GM18499 (cell line): Measurements from ENCODE around the gene KRIT1.
"Not testable (repeated sequence)": the region's sequence is repeated elsewhere in the genome, so short reads cannot be mapped to it uniquely, and the experiment has no call there.

Experiments used
- ATAC-seq: cut with Tn5 transposase; IDR thresholded peaks from one replicate; pipeline ENCODE4 v1.9.1; 2021; ENCODE audit warnings: moderate number of reproducible peaks; ENCODE audit not compliant: insufficient read depth, unreplicated experiment

KRIT1 gene

DNA sequence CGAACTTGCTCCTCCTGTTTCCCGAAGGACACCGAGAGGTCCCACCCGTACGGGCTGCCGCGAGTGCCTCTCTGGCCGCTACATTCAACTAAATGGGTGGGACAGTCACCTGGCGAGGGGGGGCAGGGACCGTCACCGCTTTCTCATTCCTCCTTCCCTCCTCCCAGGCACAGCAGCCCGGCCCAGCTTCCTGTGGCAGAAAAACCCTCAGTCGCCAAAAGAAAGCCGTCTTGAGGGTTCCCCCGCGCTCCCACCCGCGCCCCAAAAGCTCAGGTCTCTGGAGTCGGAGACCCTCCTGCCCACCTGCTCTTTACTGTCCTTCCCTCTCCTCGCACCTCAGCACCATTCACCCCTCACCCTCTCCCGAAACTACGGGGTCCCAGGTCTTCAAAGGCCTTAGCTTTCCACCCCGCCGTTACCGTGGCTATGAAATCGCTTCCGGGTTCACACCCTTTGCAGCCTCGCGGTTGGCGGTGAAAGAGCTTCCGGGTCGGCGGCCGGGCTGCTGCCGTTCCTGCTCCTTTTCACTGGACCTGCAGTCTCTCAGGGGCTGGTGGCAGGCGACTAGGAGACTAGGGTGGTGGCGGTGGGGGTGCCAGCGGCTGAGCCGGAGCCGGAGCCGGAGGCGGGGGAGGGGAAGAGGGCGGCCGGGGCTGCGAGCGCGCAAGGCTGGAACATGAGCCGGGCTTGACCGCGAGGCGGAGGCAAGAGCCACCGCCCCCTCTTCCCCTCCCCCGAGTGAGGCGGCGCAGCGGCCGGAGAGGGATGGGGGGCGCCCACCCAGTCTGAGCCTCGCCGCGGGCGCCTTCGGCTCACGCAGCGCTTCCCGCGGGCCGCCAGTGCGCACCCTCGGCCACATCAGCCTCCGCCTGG is at the start of gene KRIT1, which contains the start of gene ANKIB1:
Gene KRIT1 (minus strand): TSS at position 428 of the 873 bp plus-strand sequence. CDS start 3,779 bp downstream, outside the sequence.
Gene ANKIB1 (plus strand): TSS at position 488 of the 873 bp plus-strand sequence. CDS start 49,005 bp downstream, outside the sequence.
- ATAC-seq = peak; percentile 48

DNA sequence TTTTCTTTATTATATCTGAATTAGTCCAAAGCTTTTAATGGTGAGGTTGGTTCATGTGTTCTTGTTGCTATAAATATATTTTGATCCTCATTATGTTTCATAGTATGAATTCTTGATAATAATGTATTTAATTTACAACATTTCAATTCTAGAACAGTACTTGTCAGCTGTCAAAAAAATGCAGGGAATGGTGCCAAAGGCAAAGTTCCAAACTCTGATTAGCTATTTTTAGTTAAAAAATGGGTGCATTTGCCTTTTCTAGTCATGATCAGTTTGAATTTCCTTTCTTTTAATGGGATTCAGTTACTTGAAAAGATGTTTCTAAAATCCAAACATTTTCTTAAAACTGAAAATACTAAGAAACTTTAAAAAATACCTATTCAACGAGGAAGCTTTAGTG is 49.7 kb upstream of the KRIT1 start:
- no peak for ATAC-seq

DNA sequence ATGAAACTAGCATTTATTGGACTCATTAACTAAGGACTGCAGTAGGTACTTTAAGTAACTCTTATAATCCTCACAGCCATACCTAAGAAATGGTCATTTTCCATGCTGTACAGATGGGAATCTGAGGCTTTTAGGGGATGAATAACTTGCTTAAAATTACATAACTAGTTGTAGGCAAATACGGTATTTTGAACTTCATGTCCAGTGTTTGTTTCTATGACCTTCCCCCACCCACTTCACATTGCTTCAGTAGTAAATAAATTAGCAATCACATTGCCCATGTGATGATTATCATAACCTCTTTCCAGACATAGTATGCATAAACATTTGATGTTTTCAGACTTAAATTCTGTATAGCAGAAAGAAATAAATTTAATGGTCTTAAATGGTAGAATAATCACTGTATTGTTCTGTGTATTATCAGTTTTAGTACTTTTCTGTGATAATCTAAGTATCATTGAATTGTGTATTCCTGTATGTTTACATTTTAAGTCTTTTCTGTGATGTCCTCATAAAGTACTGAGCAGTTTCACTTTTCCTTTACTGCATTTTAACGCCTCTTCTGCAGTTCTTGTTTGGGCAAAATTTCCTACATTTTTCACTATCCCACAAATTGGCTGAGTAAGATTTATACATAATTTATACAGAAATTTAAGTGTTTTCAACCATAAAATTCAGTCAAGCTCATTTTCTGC is 48.3 kb upstream of the KRIT1 start:
- no peak for ATAC-seq

- ATAC-seq = no peak
These were observed 47.3 kb upstream of the KRIT1 start for GRCh38 chr7:92292981-92293380.

DNA sequence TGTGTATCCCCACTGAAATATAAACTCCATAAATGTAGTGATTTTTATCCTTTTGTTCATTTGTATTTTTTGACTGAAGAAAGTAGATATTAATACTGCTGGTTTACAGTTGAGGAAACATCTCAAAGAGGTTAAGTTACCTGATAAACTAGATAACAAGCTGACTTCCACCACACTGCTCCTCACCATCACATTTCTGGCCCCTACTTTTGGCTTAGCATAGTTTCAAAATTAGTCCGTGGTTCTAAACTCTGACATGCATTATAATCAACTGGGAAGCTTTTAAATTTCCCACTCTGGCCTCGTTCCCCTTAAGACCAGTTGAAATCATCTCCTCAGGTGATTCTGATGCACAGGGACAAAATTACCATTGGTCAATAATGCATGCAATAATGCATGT is 43.6 kb upstream of the KRIT1 start:
- ATAC-seq = no peak

DNA sequence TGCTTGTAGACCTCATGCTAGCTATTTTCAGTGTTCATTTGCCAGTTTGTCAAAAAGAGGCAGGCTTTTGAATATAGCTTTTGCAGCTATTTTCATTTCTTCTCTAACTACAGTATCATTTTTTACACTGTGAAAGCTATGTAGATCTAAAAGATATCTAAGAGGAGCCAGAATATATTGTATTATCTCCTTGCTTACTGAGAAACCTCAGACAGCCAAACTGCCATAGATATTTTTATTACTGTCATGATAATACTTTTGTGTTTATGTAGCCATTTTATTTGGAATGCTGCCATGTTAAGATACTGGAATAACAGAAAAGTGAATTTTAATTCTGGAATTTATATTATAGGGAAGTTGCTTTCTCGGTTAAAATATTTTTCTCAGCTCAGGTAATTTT is 37.2 kb upstream of the KRIT1 start:
- ATAC-seq = no peak

GRCh38 chr7:92282221-92282814 is 36.6 kb upstream of the KRIT1 start:
- no peak for ATAC-seq

GRCh38 chr7:92281031-92281430 is 35.3 kb upstream of the KRIT1 start:
- no peak for ATAC-seq

DNA sequence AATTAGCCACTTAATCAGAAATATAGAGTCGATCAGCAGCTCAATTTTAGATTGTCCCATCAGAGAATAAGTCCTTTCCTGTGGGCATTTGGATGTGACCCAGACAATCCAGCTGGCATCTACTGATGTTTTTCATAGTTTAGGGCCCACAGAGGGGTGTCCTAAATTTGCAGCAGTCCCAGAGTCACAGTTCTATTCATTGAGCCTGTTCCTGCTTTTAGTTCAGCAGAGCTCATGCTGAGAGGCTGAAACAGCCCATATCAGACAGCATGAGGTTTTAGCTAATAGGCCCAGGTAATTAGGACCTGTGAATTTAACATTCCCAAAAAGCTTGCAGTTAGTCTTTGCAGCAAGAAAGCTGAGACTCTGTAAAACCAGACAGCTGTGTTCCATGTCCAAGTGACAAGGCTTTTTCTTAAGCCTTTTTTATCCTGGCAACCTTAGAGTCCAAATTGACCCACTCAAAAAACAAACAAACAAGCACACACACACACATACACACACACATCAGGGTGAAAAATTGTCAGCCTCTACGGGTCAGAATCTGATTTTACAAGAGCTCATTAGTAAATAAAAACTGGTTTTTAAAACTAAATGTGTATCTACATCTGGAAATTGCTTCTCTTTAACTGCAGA is 33.8 kb upstream of the KRIT1 start:
- no peak for ATAC-seq

- ATAC-seq = peak; percentile 61
These were observed 30.7 kb upstream of the KRIT1 start for GRCh38 chr7:92276460-92276864.

- ATAC-seq = no peak
These were observed 29.6 kb upstream of the KRIT1 start for GRCh38 chr7:92275327-92275726.

DNA sequence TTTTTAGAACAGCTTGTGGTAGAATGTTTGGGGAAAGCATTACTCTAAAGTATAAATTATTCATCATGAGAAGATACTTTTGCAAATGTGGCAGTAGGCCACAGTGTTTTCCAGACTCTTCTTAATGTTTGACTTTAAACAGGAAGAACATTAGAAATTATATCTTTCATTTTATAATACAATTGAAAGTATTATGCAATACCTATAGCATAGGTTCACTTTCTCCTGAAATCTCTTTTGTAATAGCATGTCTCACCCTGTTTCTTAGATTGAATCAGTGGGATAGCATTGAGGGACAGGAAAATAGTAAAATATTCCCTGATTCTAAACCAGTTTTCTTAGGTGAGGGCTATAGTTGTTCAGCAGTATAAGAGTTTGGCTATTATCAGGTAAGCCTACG is 23.2 kb upstream of the KRIT1 start:
- ATAC-seq = no peak

GRCh38 chr7:92266415-92267241 is 20.9 kb upstream of the KRIT1 start:
- no peak for ATAC-seq

- ATAC-seq = no peak
These were observed 14.6 kb upstream of the KRIT1 start for GRCh38 chr7:92260248-92260781.

- no peak for ATAC-seq
These were observed 14.0 kb upstream of the KRIT1 start for GRCh38 chr7:92259610-92260247.

DNA sequence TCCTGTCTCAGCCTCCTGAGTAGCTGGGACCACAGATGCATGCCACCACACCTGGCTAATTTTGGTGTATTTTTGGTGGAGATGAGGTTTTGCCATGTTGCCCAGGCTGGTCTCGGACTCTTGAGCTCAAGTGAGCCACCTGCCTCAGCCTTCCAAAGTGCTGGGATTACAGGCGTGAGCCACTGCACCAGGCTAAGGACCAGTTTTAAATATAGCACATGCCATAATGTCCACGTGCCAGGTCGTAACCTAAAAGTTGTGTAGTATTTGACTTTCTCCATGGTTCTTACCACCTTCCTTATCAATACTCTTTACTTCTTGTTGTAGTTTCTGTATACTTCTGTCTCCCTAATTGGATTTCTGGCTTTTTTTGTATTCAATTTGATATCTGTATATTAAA is 13.3 kb upstream of the KRIT1 start:
- no peak for ATAC-seq

GRCh38 chr7:92255308-92255707 is 9.6 kb upstream of the KRIT1 start:
- no peak for ATAC-seq

DNA sequence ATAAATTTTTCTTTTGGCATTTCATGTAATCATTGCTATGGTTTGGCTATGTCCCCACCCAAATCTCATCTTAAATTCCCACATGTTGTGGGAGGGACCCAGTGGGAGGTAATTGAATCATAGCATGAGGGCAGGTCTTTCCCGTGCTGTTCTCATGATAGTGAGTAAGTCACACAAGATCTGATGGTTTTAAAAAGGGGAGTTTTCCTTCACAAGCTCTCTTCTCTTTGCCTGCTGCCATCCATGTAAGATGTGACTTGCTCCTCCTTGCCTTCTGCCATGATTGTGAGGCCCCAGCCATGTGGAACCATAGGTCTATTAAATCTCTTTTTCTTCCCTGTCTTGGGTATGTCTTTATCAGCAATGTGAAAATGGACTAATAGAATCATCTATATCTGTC is 9.1 kb upstream of the KRIT1 start:
- not testable (repeated sequence) for ATAC-seq

DNA sequence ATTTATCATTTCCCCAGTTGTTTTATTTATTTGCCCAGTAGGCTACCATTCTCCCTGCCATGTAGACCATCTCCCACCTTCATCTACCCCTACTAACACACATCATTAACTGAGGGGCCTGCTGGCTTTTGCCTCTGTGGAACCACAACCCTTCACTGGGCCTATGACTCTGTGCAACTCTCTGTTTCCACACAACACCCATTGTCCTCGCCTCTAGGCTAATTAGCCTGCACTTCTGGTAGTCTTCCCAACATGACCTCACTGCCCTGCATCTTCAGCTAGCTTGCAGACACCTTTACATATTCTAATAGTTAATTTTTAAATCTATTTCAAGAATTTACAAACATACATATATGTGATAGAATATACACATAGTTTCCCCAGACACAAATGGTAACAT is 7.5 kb upstream of the KRIT1 start:
- no peak for ATAC-seq
